OCI-LY7 (cell line): Measurements from ENCODE around the gene RHOB. TPM values are rescaled to one million over a fixed set of nuclear protein-coding genes. Genes with fewer than 3 reads are reported as not detected.

Experiments used
- BruUV-seq: library from RNA; stranded (reverse); fragments of 400-500 nt; replicated peaks from 2 replicates; lab custom pipeline; 2021; lab: Mats Ljungman, UMichigan
- CTCF ChIA-PET: fragments of 300-600 bp; sonication (Branson Sonifier 250); formaldehyde crosslinking; loops from one replicate; lab custom pipeline; 2022; ENCODE audit warnings: antibody characterized with exemption; ENCODE audit not compliant: unreplicated experiment; lab: Charles Lee
- POLR2A ChIA-PET: fragments of 300-600 bp; sonication (Branson Sonifier 250); formaldehyde crosslinking; loops from one replicate; lab custom pipeline; 2022; ENCODE audit warnings: antibody characterized with exemption; lab: Charles Lee
- DNase-seq: peaks from one replicate; pipeline ENCODE4 v3.0.0-alpha.2; 2015; ENCODE audit warnings: low spot score
- H2AFZ ChIP-seq: fragments of 200-600 bp; sonication (generic), shearing (Covaris generic); 2 replicates; pipeline ENCODE4 v1.6.1; 2014; ENCODE audit warnings: mild to moderate bottlenecking, antibody characterized with exemption, low read length, moderate library complexity
- H3K27ac ChIP-seq: fragments of 200-600 bp; sonication (generic); 2 replicates; pipeline ENCODE4 v1.5.1; 2014; ENCODE audit warnings: mixed run types, low read depth, mild to moderate bottlenecking, moderate library complexity, low read length, inconsistent platforms; ENCODE audit not compliant: poor library complexity, severe bottlenecking
- H3K36me3 ChIP-seq: fragments of 200-600 bp; sonication (generic); 2 replicates; pipeline ENCODE4 v1.6.1; 2014; ENCODE audit warnings: mild to moderate bottlenecking, antibody characterized with exemption, low read length, moderate library complexity, mixed read lengths; ENCODE audit not compliant: insufficient read depth
- H3K4me1 ChIP-seq: fragments of 200-600 bp; sonication (generic); 2 replicates; pipeline ENCODE4 v1.5.1; 2014; ENCODE audit warnings: mild to moderate bottlenecking, low read length; ENCODE audit not compliant: insufficient read depth, poor library complexity, severe bottlenecking
- H3K4me2 ChIP-seq: fragments of 200-600 bp; sonication (generic); 2 replicates; pipeline ENCODE4 v1.6.1; 2014; ENCODE audit warnings: mild to moderate bottlenecking, low read length
- H3K4me3 ChIP-seq: fragments of 200-600 bp; sonication (generic); 2 replicates; pipeline ENCODE4 v1.5.1; 2014; ENCODE audit warnings: mild to moderate bottlenecking, low read depth, low read length; ENCODE audit not compliant: poor library complexity, severe bottlenecking
- H3K79me2 ChIP-seq: fragments of 200-600 bp; sonication (generic); 2 replicates; pipeline ENCODE4 v1.6.1; 2016; ENCODE audit warnings: low read depth, mild to moderate bottlenecking, low read length, moderate library complexity, mixed read lengths; ENCODE audit not compliant: insufficient read depth
- H3K9me2 ChIP-seq: fragments of 200-600 bp; sonication (generic); 2 replicates; pipeline ENCODE4 v1.6.1; 2016; ENCODE audit warnings: mild to moderate bottlenecking, low read length, mixed read lengths; ENCODE audit not compliant: insufficient read depth
- H3K9me3 ChIP-seq: fragments of 200-600 bp; sonication (generic); 2 replicates; pipeline ENCODE4 v1.6.1; 2014; ENCODE audit warnings: mild to moderate bottlenecking, mixed run types, low read length, mixed read lengths
- H4K20me1 ChIP-seq: fragments of 200-600 bp; sonication (generic); 2 replicates; pipeline ENCODE4 v1.6.1; 2014; ENCODE audit warnings: mild to moderate bottlenecking, antibody characterized with exemption, low read length, moderate library complexity, mixed read lengths; ENCODE audit not compliant: insufficient read depth
- EZH2phosphoT487 ChIP-seq: fragments of 200-600 bp; sonication (generic); IDR thresholded peaks from 2 replicates; pipeline ENCODE4 v1.6.1; 2018; ENCODE audit warnings: low read depth, borderline replicate concordance, mild to moderate bottlenecking, mixed run types, antibody characterized with exemption, low read length, moderate library complexity, mixed read lengths
- intact Hi-C: fragments of 100-400 bp; cut with micrococcal nuclease; formaldehyde crosslinking; loops from one replicate; pipeline ENCODE4 v1.10.0; 2022; ENCODE audit not compliant: unreplicated experiment
- total RNA-seq, 2 experiments: library from RNA; depleted of rRNA in 1 of 2; stranded (reverse); fragments of >200 nt in 1 of 2; shearing (Covaris generic) in 1 of 2; gene quantifications; 2 replicates each; pipeline ENCODE4 v1.2.3, GENCODE V29; 2014 to 2022
- TF ChIP-seq, protein P1 (sequence below): fragments of 200-600 bp; sonication (generic); conservative IDR thresholded peaks from 2 replicates; pipeline ENCODE4 v1.5.1; 2014; ENCODE audit warnings: mild to moderate bottlenecking, antibody characterized with exemption, low read length, moderate library complexity, mixed read lengths

Gene RHOB
- total RNA-seq, 2 experiments from 2014 or later, result 0.36 TPM; not detected in 1

DNA sequence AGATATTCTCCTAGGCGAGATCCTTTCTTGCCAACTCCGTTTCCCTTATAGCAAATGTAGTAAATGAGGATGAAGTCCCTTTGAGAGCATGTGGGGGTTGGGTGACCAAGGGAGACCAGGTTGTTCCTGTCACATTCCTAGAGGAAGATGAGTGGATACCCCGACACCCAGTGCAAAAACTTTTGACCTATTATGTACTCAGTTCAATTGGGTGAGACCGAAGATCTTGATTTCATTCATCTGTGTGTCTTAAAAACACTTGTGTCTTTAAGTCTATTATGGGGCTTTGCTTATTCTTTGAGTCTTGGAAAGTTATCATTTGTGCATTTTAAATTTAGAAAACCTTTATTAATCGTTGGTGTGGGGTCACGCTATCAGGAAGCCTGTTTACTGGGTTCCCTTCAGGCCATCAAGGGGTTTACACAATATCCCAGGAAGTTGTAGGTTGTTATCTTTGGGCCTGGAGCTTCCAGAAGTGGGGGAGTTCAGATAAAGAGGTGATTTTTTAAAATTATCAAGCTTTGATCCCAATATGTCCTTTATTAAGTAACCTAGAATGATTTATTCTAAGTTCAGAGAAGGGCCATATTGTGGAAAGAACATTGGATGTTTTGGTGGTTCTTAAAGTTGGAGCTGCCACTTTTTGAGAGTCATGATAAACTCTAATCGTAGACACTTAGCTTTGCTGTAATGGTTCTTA, 2.8 kb downstream of the RHOB start:
- H3K36me3 ChIP-seq, result no peaks in the 10 kb centered on the region
- DNase-seq, result no peak
- peaks cover 3% of the 10 kb centered on the region for H3K4me1 ChIP-seq
- BruUV-seq, result no TSS peak
- no peak overlapping the region for H3K4me2 ChIP-seq
- intact Hi-C loops, result no loop called here
- no peaks in the 10 kb centered on the region for H3K9me2 ChIP-seq
- H3K79me2 ChIP-seq, result no peaks in the 10 kb centered on the region
- no peak overlapping the region for H2AFZ ChIP-seq
- no peak overlapping the region for H3K4me3 ChIP-seq
- POLR2A ChIA-PET, result interaction anchor here (0.6 to 1.5 kb wide), 4 partner anchors 9 to 393 kb away, joined by 3 to 4 read pairs (median 4); no protein-coding TSS in a partner anchor
- no peaks in the 10 kb centered on the region for H3K9me3 ChIP-seq
- no peaks in the 10 kb centered on the region for H4K20me1 ChIP-seq
- no peak overlapping the region for H3K27ac ChIP-seq
- CTCF ChIA-PET, result interaction anchor here (0.6 kb wide), 1 partner anchor 19 kb away, joined by 3 read pairs; no protein-coding TSS in a partner anchor
- TF ChIP-seq EZH2phosphoT487, result no peak
- TF ChIP-seq, protein P1, sequence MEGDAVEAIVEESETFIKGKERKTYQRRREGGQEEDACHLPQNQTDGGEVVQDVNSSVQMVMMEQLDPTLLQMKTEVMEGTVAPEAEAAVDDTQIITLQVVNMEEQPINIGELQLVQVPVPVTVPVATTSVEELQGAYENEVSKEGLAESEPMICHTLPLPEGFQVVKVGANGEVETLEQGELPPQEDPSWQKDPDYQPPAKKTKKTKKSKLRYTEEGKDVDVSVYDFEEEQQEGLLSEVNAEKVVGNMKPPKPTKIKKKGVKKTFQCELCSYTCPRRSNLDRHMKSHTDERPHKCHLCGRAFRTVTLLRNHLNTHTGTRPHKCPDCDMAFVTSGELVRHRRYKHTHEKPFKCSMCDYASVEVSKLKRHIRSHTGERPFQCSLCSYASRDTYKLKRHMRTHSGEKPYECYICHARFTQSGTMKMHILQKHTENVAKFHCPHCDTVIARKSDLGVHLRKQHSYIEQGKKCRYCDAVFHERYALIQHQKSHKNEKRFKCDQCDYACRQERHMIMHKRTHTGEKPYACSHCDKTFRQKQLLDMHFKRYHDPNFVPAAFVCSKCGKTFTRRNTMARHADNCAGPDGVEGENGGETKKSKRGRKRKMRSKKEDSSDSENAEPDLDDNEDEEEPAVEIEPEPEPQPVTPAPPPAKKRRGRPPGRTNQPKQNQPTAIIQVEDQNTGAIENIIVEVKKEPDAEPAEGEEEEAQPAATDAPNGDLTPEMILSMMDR, result no peak

DNA sequence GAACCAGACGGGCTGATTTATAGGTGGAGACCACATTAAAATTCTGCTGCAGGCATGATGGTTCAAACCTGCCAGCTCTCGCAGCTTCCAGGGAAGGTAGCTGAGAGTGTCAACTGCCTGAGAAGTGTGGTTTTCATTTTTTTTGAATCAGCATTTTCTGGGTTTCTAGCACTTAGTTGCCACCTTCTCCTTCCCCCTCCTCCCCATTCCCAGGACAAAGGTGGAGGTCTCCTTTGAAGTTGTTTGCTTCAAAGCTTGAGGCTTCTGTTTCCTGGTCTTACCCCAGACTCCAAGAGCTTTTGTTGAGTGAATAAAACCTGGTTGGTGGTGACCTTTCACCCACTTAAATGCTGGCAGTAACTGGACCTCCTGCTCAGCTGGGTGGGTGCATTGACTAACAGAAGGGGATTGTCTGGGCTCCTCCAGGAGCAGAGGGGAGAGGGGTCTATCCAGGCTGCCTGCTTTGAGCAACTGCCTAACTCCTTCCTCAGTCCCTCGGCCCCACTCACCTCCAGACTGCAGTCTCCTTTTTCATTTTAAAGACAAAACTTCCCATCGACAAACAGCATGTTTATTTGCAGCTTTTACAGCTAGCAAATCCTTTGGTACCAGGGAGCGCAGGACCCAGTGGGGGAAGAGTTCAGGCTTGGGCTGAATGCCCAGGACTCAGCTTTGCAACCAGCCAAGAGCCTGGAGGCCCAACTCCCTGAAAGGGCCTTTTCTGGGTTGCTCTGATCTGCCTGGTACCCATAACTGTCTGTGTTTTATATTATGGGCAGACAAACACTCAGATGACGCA, 3.5 kb downstream of the RHOB start:
- Histone ChIP-seq H3K9me2 (no peaks in the 10 kb centered on the region), H3K9me3 (no peaks in the 10 kb centered on the region), H2AFZ (no peak overlapping the region), H3K27ac (no peak overlapping the region), H3K4me3 (no peak overlapping the region), H3K36me3 (no peaks in the 10 kb centered on the region), H3K4me1 (peaks cover 3% of the 10 kb centered on the region), H3K79me2 (no peaks in the 10 kb centered on the region), H4K20me1 (no peaks in the 10 kb centered on the region), H3K4me2 (no peak overlapping the region)
- intact Hi-C loops, result no loop called here
- CTCF ChIA-PET, result no interaction called here
- POLR2A ChIA-PET, result interaction anchor here (1.5 kb wide), 1 partner anchor 9 kb away, joined by 4 read pairs; no protein-coding TSS in a partner anchor
- BruUV-seq, result no TSS peak
- no peak for DNase-seq
- TF ChIP-seq, protein P1, result no peak
- no peak for TF ChIP-seq EZH2phosphoT487
